ENCODE data around the gene RAB31.

RAB31 gene

DNA sequence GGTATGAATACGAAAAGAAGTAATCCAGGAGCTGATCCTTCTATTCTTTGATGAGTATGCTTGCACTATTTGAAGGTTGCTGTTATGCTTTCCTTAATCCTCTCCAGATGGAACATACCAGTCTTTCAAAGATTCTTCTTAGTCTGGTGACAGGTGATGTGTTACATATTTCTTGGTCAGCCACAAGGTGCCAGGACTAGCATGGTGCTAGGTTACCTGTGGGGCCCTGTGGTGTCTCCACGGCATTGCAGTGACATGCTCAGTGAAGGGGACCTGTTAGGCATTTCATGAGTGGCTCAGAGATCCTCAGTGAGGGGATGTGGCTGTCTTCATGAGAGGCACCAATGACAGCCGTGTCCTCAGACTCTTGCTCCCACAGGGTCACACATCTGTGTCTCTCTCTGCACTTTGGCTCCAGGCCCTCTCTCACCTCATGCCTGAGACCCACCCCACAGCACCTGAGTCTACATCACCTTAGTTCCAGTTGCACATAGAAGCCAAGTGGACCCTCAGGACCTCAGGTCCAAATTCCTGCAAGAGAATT is 13.1 kb upstream of the RAB31 start:
- DNase-seq: no peak

GRCh38 chr18:9695605-9696004 is 12.5 kb upstream of the RAB31 start:
- no peak for DNase-seq

DNA sequence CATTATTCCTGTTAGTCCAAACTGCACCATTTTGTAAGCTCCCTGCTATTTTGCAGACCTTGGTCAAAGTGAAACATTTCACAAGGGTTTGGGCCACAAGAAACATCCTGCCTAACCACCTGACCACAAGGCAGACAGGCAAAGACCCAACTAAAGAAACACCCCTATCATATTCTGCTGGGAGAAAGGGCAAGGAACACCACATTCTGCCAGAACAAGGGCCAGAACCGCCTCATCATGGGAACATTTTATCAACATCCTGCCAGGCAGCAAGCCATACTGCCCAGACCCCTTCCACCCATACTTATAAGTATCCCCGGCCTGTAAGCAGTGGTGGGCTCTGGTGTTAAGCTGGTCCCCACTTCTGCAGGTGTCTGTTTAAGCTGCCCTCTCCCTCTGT is 12.0 kb upstream of the RAB31 start:
- DNase-seq: no peak

DNA sequence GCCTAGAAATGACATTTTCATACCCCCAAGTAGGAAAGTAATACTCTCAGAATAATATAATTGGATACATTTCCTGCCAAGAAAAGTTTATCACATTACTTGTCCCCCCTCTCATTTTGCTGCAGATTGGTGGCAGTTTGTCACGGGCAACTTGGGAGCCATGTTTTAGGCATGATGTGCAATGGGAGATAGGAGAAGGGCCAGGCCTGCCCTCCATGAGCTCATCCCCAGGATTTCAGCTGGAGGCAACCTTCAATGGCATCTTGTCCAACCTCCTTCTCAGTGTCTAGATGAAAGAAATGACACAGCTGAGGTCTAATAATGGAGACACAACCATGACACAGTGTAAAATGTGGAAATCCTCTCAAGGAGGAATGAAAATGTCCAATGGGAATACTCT is 11.4 kb upstream of the RAB31 start:
- DNase-seq: no peak

GRCh38 chr18:9697121-9697520 is 11.0 kb upstream of the RAB31 start:
- DNase-seq: no peak

DNA sequence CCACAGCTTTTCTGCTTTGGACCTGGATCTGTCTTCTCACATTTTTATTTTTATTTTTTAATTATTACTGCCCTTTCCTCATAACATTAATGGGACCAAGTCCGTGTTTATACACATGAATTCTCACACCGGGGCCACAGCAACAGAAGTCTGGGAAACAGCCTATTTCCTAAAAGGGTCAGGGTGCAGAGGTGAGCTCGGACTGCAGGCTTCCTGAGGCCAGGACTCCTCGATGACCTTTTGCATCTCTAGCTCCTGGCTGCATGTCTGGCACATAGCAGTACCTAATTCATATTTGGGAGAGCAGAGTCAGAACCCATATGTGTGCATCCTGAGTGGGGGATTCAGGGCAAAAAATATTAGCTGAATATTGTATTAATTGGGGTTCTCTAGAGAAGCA is 9.6 kb upstream of the RAB31 start:
- DNase-seq: no peak

GRCh38 chr18:9700261-9700796 is 7.8 kb upstream of the RAB31 start:
- DNase-seq: no peak

- no peak for DNase-seq
These were observed 6.3 kb upstream of the RAB31 start for GRCh38 chr18:9701609-9702349.

DNA sequence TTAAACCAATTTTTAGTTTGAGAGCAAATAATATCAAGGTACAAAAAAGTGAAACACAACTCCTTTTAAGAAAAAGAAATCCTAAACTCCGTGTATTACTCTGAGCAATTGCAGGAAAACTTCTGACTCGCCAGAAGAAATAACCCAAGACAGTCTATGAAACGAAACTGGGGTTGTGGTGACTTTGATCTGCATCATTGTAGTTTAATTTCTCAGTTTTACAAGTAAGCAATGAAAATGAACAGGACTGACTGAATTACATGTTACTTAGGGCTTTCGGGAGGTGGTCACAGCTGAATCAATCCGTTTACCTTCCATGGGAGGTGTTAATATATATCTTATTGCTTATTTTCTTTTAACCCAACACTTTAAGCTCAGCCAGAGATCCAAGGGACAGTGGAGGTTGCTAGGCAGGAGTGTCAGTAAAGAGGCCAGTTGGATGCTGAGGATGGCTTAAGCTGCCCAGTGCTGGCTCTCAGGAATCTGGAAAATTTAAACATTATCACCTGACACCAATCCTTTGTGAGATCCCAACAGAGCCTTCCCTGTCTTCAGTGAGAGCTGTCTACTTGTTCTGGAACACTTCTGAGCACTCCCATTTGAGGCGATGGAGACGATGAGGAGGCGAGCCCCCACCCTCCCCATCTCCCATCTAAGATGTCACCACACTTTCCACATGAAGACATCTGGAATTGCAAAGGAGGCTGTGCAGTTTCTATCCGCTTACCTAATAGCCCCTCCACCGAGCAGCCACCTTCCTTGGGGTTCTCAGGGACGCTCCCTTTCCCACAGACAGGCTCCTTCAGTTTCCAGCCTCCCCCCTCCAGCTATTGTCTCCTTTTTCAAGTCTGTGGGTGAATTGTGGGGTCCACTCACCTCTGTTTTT is 3.6 kb upstream of the RAB31 start:
- DNase-seq: no peak

DNA sequence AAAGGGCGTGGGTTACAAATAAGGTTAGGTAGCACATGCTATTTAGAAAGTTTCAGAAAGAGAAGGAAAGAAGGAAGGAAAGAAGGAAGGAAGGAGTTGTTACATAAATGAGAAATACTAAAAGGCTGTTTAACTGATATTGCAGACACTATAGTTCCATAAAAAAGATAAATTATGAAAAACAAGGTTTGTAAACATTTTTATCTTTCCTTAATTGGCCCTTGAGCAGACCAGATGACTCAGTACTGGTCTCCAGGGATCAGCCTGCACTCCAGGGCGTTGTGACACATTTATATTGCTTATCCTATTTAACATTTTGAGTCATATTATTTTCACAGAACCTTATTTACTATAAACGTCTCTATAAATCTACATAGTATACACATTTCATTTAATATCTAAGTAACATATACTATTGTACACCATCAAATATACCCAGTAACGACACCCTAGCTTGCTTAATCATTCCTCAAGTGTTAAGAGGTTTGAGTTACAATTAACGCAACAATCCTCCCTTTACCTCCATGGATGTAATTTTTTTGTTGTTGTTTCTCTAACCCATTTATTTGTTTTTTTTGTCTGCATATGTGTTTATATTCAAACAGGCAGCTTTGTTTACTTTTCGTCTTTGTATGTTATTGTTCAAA is 2.8 kb upstream of the RAB31 start:
- DNase-seq: no peak

- no peak for DNase-seq
These were observed 1.8 kb upstream of the RAB31 start for GRCh38 chr18:9706081-9706935.

- DNase-seq: no peak
These were observed 582 bp upstream of the RAB31 start for GRCh38 chr18:9707381-9708056.

- DNase-seq: no peak
These were observed 568 bp downstream of the RAB31 start for GRCh38 chr18:9708434-9709303.

GRCh38 chr18:9709304-9709877 is 1.3 kb downstream of the RAB31 start:
- DNase-seq: no peak

- no peak for DNase-seq
These were observed 1.9 kb downstream of the RAB31 start for GRCh38 chr18:9710037-9710436.

- no peak for DNase-seq
These were observed 3.4 kb downstream of the RAB31 start for GRCh38 chr18:9711361-9712129.

DNA sequence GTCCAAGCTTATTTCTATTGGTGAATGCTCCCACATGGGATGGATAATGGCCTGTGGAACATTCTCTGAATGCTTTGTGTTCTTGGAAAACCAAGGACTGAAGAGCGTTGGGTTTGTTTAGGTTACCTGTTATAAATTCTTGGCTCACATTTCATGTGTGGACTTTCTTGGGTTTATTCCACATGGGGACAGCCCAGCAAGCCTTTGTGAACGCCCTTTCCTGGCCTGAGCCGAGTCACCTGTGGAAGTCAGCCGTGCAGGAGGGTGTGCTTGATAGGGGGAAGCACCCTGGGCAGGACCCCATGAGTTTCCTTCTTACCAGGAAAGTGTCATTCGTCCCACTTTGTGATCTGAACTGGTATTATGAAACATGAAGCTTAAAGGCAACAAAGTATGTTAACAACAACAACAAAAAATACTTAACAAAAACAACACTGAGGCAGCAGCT is 4.1 kb downstream of the RAB31 start:
- DNase-seq: no peak

DNA sequence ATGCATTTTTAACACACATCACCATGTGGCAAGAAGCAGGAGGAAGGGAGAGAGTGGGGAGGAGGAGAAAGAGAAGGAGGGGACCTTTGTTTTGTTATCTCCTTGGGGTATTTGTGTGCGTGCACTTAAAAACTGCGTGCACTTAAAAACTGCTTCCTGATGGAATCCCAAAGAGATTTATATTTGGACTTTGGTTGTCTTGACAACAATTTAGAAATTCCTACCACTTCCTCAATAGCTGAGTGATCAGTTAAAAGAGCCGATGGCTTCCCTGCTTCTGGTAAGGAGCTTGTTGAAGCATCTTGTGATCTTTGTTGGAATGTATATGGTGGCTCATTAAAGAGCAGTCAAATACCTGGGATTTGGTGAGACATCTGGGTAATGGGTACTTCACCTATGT is 4.5 kb downstream of the RAB31 start:
- no peak for DNase-seq
